ENCODE data around the gene BMPR1B.
A peak's percentile ranks its signal among the peaks of the same experiment; 100 is the strongest.

BMPR1B gene

DNA sequence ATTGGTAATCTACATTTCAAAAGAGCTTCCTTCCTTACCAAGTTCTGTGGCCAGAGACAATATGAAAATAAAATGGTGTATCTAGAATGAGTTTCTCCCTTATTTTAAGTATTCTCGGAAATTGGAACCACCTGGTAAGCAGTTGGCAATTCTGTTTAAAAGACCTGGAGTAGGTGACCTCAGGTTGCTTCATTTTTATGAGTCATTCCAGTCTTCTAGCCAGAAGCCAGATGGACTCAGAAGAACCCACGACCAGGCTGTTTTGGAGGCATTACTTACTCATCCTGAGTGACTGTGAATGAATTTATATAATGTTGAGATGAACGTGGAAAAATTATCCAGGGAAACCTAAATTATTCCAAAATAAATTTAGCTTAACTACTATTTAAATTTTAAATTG, 9.1 kb downstream of the BMPR1B start:
- no peak overlapping the region for H3K4me3 ChIP-seq (ENCODE audit: control insufficient read depth, low read depth, low read length)
- no peak for TF ChIP-seq CTCF (IDR thresholded peaks at IDR 0.05; ENCODE audit: control insufficient read depth, insufficient read depth, low read depth, low read length, missing control alignments)
- peak; percentile 43 for DNase-seq (ENCODE audit: low read depth)

- DNase-seq (ENCODE audit: low read depth): no peak
- TF ChIP-seq CTCF (IDR thresholded peaks at IDR 0.05; ENCODE audit: control insufficient read depth, insufficient read depth, low read depth, low read length, missing control alignments): no peak
Measured at GRCh38 chr4:94767446-94767845, 9.7 kb downstream of the BMPR1B start.

GRCh38 chr4:94782707-94783106, 25.0 kb downstream of the BMPR1B start:
- no peak overlapping the region for H3K4me3 ChIP-seq (ENCODE audit: control insufficient read depth, low read depth, low read length)
- DNase-seq (ENCODE audit: low read depth): no peak
- no peak for TF ChIP-seq CTCF (IDR thresholded peaks at IDR 0.05; ENCODE audit: control insufficient read depth, insufficient read depth, low read depth, low read length, missing control alignments)

More at GRCh38 chr4:94767446-94767845, 9.7 kb downstream of the BMPR1B start:
- H3K4me3 ChIP-seq (ENCODE audit: control insufficient read depth, low read depth, low read length): no peak overlapping the region

GRCh38 chr4:94791701-94792100, 33.9 kb downstream of the BMPR1B start:
- no peak for TF ChIP-seq CTCF (IDR thresholded peaks at IDR 0.05; ENCODE audit: control insufficient read depth, insufficient read depth, low read depth, low read length, missing control alignments)

DNA sequence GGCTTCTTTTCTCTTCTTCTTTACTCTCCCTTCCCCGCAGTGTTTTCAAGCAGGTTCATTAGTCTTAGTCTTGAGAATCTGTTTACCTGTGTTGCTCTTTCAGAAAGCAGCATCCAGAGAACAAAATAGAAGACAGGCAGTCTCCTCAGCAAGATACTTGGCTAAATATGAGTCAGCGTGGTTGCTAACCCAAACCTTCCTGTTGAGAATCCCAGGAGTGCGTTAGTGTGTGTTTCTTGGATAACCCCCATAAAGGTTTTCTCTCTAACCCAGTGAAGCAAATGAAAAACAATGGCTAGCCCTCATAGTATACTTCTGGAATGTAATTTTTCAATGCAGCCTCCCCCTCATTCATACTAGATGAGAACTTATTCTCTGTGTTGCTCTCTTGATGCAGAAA, 41.1 kb downstream of the BMPR1B start:
- no peak overlapping the region for H3K4me3 ChIP-seq (ENCODE audit: control insufficient read depth, low read depth, low read length)
- TF ChIP-seq CTCF (IDR thresholded peaks at IDR 0.05; ENCODE audit: control insufficient read depth, insufficient read depth, low read depth, low read length, missing control alignments): no peak
- DNase-seq (ENCODE audit: low read depth): no peak

More at GRCh38 chr4:94791701-94792100, 33.9 kb downstream of the BMPR1B start:
- no peak overlapping the region for H3K4me3 ChIP-seq (ENCODE audit: control insufficient read depth, low read depth, low read length)
- DNase-seq (ENCODE audit: low read depth): no peak

DNA sequence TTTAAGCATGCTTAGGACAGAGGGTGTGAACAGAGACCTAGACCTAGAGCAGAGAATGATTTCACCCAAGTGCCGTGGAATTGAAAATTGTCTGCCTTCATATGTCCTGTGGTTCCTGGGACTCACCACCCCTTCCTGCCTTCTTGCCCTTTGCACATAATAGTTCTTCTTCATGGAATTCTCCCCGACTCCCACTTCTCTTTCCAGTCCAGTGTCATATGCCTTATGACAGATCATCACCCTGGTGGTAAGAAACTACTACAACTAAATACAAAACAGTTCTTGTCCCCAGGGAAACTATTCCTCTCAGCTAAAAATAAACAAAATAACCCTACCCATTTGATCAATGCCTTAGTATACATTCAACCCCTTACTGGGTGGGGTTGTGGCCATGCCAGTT, 43.3 kb downstream of the BMPR1B start:
- DNase-seq (ENCODE audit: low read depth): no peak
- no peak overlapping the region for H3K4me3 ChIP-seq (ENCODE audit: control insufficient read depth, low read depth, low read length)
- TF ChIP-seq CTCF (IDR thresholded peaks at IDR 0.05; ENCODE audit: control insufficient read depth, insufficient read depth, low read depth, low read length, missing control alignments): no peak

DNA sequence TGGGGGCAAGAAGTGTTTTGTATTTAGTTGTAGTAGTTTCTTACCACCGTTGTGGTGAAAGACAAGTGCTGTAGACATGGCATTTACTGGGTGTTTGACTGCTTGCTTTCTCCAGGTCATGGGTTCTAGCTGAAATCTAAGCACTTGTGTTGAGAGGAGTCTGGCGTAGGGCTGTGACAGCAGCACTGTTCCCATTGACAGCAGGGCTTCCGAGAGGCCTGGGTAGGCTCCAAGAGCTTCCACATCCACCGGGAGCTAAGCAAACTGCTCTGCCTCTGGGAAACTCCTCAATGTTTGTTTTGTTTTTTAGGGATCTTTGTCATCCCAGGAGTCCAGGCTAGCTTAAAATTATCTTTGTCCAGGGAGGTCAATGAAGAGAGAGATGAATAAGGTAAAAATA, 44.3 kb downstream of the BMPR1B start:
- DNase-seq (ENCODE audit: low read depth): no peak
- H3K4me3 ChIP-seq (ENCODE audit: control insufficient read depth, low read depth, low read length): no peak overlapping the region
- no peak for TF ChIP-seq CTCF (IDR thresholded peaks at IDR 0.05; ENCODE audit: control insufficient read depth, insufficient read depth, low read depth, low read length, missing control alignments)

Data from AG09309 (cell line).